Caco-2 (cell line): ENCODE results near the gene CLEC16A. TPM values are rescaled to one million over a fixed set of nuclear protein-coding genes. Genes with fewer than 3 reads are reported as not detected.

Experiments used
- BruUV-seq: library from RNA; stranded (reverse); fragments of 400-500 nt; replicated peaks from 2 replicates; lab custom pipeline; 2021; lab: Mats Ljungman, UMichigan
- CTCF ChIA-PET: fragments of 300-600 bp; sonication (Branson Sonifier 250); formaldehyde crosslinking; loops from one replicate; lab custom pipeline; 2022; ENCODE audit warnings: antibody characterized with exemption; lab: Charles Lee
- POLR2A ChIA-PET: fragments of 300-600 bp; sonication (Branson Sonifier 250); formaldehyde crosslinking; loops from one replicate; lab custom pipeline; 2022; ENCODE audit warnings: antibody characterized with exemption; lab: Charles Lee
- DNase-seq, 2 experiments: peaks; one replicate each; pipeline versions ENCODE4 v3.0.0 to v3.0.0-alpha.2; 2020 to 2022
- H3K27me3 ChIP-seq: replicated peaks from 2 replicates; pipeline ENCODE4 v1.6.0; 2011; ENCODE audit warnings: low read length; ENCODE audit not compliant: control insufficient read depth, insufficient read depth
- H3K36me3 ChIP-seq: 2 replicates; pipeline ENCODE4 v1.5.1; 2011; ENCODE audit warnings: low read length; ENCODE audit not compliant: control insufficient read depth, insufficient read depth
- H3K4me1 ChIP-seq: fragments of 250-450 bp; sonication (Bioruptor Pico); 2 replicates; pipeline ENCODE4 v1.5.1; 2020; ENCODE audit warnings: mild to moderate bottlenecking
- H3K4me3 ChIP-seq: 2 replicates; pipeline ENCODE4 v1.5.1; 2011; ENCODE audit warnings: low read depth, mild to moderate bottlenecking, control low read depth, low read length
- H3K9me3 ChIP-seq: fragments of 250-450 bp; sonication (Bioruptor Pico); 2 replicates; pipeline ENCODE4 v1.5.1; 2020; ENCODE audit warnings: mild to moderate bottlenecking, moderate library complexity
- H3K27ac Mint-ChIP-seq: one replicate; pipeline ENCODE4 v1.8.0; 2022; ENCODE audit warnings: mixed read lengths; ENCODE audit not compliant: unreplicated experiment
- H3K27me3 Mint-ChIP-seq: one replicate; pipeline ENCODE4 v1.8.0; 2022; ENCODE audit warnings: mixed read lengths; ENCODE audit not compliant: insufficient read depth, unreplicated experiment
- H3K36me3 Mint-ChIP-seq: one replicate; pipeline ENCODE4 v1.8.0; 2022; ENCODE audit warnings: mild to moderate bottlenecking, mixed read lengths; ENCODE audit not compliant: insufficient read depth, unreplicated experiment
- H3K4me1 Mint-ChIP-seq: one replicate; pipeline ENCODE4 v1.8.0; 2022; ENCODE audit warnings: low read depth, mixed read lengths; ENCODE audit not compliant: unreplicated experiment
- H3K4me3 Mint-ChIP-seq: one replicate; pipeline ENCODE4 v1.8.0; 2022; ENCODE audit warnings: mild to moderate bottlenecking, moderate library complexity, mixed read lengths; ENCODE audit not compliant: unreplicated experiment
- H3K9me3 Mint-ChIP-seq: one replicate; pipeline ENCODE4 v1.8.0; 2022; ENCODE audit warnings: mixed read lengths; ENCODE audit not compliant: unreplicated experiment
- CTCF ChIP-seq, 2 experiments: fragments of 200-600 bp in 1 of 2; IDR thresholded peaks; 1 replicate in 1 of 2; 2 replicates in 1 of 2; pipeline versions ENCODE4 v1.5.1 to v1.8.0; 2011 to 2022; ENCODE audit warnings: antibody characterized with exemption in 1 of 2, control low read depth in 1 of 2, inconsistent platforms in 1 of 2, low read depth in 1 of 2, low read length in 1 of 2, mild to moderate bottlenecking in 1 of 2, moderate library complexity in 1 of 2; ENCODE audit not compliant: insufficient read depth in 1 of 2, severe bottlenecking in 1 of 2, unreplicated experiment in 1 of 2
- intact Hi-C: fragments of 100-400 bp; cut with micrococcal nuclease; formaldehyde crosslinking; loops from one replicate; pipeline ENCODE4 v1.10.0; 2022; ENCODE audit not compliant: unreplicated experiment
- total RNA-seq: library from RNA; stranded (reverse); gene quantifications from 2 replicates; pipeline ENCODE4 v1.2.3, GENCODE V29; 2022

Gene CLEC16A
- total RNA-seq, 1 experiment from 2014 or later, result 27.0 TPM

DNA sequence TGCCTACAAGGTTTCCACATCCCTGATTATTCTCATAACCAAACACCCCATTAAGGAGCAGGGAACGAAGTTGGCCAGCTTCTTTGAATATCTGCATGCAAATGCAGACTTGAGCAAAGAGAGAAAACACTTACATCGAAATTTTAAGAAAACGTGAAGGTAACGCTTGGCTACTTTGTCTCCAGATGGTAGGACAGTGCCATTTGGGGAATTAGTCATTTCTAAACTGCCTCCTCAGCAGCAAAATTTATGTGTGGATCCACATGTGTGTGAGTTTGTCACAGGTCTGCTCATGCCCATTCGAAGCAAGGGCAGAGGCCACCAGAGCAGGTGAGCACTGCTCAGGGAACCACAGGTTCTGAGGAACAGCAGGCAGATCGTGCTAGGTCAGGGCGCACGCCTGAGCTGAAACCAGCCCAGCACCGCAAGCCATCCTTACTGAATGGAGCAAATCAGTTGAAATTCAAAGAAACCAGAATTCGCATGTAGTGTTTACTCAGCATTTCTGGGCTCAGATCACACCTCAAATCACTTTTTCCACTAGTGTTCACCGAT is 231.5 kb downstream of the CLEC16A start:
- H3K4me3 Mint-ChIP-seq, result no peak overlapping the region
- H3K27me3 Mint-ChIP-seq, result no peaks in the 10 kb centered on the region
- ChIA-PET POLR2A (no interaction called here), CTCF (no interaction called here)
- H3K27ac Mint-ChIP-seq, result no peak overlapping the region
- peaks cover 10% of the 10 kb centered on the region for H3K36me3 Mint-ChIP-seq
- H3K36me3 ChIP-seq, result no peaks in the 10 kb centered on the region
- no peaks in the 10 kb centered on the region for H3K9me3 ChIP-seq
- intact Hi-C loops, result no loop called here
- BruUV-seq, result no TSS peak
- TF ChIP-seq CTCF (IDR thresholded peaks at IDR 0.05; ENCODE audit: insufficient read depth in 1 of 2, low read depth in 1 of 2, low read length in 1 of 2, severe bottlenecking in 1 of 2, unreplicated experiment in 1 of 2), result no peak
- H3K27me3 ChIP-seq, result no peaks in the 10 kb centered on the region
- no peaks in the 10 kb centered on the region for H3K9me3 Mint-ChIP-seq
- no peak for DNase-seq
- H3K4me3 ChIP-seq, result no peak overlapping the region
- no peaks in the 10 kb centered on the region for H3K4me1 Mint-ChIP-seq
- H3K4me1 ChIP-seq, result no peaks in the 10 kb centered on the region

DNA sequence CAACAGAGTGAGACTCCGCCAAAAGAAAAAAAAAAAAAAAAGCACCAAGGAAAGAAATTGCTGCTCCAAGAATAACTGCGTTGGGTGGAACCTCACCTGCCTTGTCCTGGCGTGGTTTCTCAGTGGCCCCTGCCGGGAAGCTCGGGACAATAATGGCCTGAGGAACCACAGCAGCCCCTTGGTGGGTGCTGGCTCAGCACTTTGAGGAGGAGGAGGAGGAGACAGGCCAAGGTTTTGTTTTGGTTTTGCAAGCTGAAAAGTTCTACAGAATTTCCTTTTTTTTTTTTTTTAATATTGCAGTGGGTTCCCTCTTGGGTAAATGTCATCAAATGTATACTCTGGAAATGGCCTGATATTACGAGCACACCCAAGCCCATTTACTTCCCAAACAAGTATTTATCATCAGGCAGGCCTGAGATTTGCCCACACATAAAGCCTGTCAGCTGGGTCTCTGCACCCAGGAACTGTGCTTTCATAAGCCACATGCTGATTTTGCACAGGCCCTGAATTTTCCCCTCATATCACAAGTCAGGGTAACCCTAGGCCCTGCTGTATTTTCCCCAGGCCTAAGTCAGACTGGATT is 233.3 kb downstream of the CLEC16A start:
- intact Hi-C loops, result no loop called here
- Histone ChIP-seq H3K27me3 (no peaks in the 10 kb centered on the region), H3K4me1 (no peaks in the 10 kb centered on the region), H3K36me3 (no peaks in the 10 kb centered on the region), H3K4me3 (no peak overlapping the region), H3K9me3 (no peaks in the 10 kb centered on the region)
- H3K4me3 Mint-ChIP-seq, result no peak overlapping the region
- no peak overlapping the region for H3K27ac Mint-ChIP-seq
- ChIA-PET POLR2A (interaction anchor here (0.6 kb wide), 1 partner anchor 45 kb away, joined by 4 read pairs; no protein-coding TSS in a partner anchor), CTCF (interaction anchor here (0.7 kb wide), 1 partner anchor 212 kb away, joined by 5 read pairs; no protein-coding TSS in a partner anchor)
- DNase-seq, result no peak
- TF ChIP-seq CTCF (IDR thresholded peaks at IDR 0.05; ENCODE audit: insufficient read depth in 1 of 2, low read depth in 1 of 2, low read length in 1 of 2, severe bottlenecking in 1 of 2, unreplicated experiment in 1 of 2), result no peak
- no peaks in the 10 kb centered on the region for H3K4me1 Mint-ChIP-seq
- no TSS peak for BruUV-seq
- no peaks in the 10 kb centered on the region for H3K9me3 Mint-ChIP-seq
- no peaks in the 10 kb centered on the region for H3K27me3 Mint-ChIP-seq
- H3K36me3 Mint-ChIP-seq, result peaks cover 10% of the 10 kb centered on the region

DNA sequence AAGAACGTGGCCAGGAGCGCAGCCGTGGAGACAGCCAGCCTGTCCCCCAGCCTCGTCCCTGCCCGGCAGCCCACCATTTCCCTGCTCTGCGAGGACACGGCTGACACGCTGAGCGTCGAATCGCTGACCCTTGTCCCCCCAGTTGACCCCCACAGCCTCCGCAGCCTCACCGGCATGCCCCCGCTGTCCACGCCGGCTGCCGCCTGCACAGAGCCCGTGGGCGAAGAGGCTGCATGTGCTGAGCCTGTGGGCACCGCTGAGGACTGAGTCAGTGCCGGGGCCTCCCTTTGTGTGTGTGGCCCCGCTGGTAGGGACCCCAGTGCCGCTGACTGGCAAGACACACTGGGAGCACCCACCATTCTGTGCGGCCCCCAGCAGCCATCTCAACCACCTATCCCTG is 234.1 kb downstream of the CLEC16A start:
- peaks cover 10% of the 10 kb centered on the region for H3K36me3 Mint-ChIP-seq
- no peaks in the 10 kb centered on the region for H3K9me3 Mint-ChIP-seq
- no peak for TF ChIP-seq CTCF (IDR thresholded peaks at IDR 0.05; ENCODE audit: insufficient read depth in 1 of 2, low read depth in 1 of 2, low read length in 1 of 2, severe bottlenecking in 1 of 2, unreplicated experiment in 1 of 2)
- no peaks in the 10 kb centered on the region for H3K9me3 ChIP-seq
- no peak overlapping the region for H3K27ac Mint-ChIP-seq
- no peak overlapping the region for H3K4me3 ChIP-seq
- no peak for DNase-seq
- H3K4me1 Mint-ChIP-seq, result no peaks in the 10 kb centered on the region
- no TSS peak for BruUV-seq
- H3K4me3 Mint-ChIP-seq, result no peak overlapping the region
- H3K27me3 ChIP-seq, result no peaks in the 10 kb centered on the region
- no peaks in the 10 kb centered on the region for H3K36me3 ChIP-seq
- no peaks in the 10 kb centered on the region for H3K27me3 Mint-ChIP-seq
- intact Hi-C loops, result no loop called here
- CTCF ChIA-PET, result no interaction called here
- POLR2A ChIA-PET, result no interaction called here
- no peaks in the 10 kb centered on the region for H3K4me1 ChIP-seq
